Rectal smooth muscle tissue (tissue), 1 donor: Measurements from ENCODE around the gene MAP6.

Experiments
- H3K27ac ChIP-seq: one replicate; pipeline ENCODE4 v1.7.0; 2013; ENCODE audit warnings: low read depth, low read length, inconsistent platforms
- H3K27me3 ChIP-seq: one replicate; pipeline ENCODE4 v1.7.0; 2013; ENCODE audit warnings: low read length; ENCODE audit not compliant: control insufficient read depth, insufficient read depth
- H3K36me3 ChIP-seq: one replicate; pipeline ENCODE4 v1.7.0; 2013; ENCODE audit warnings: low read length; ENCODE audit not compliant: control insufficient read depth, insufficient read depth
- H3K4me1 ChIP-seq: one replicate; pipeline ENCODE4 v1.7.0; 2013; ENCODE audit warnings: low read length; ENCODE audit not compliant: control insufficient read depth, insufficient read depth
- H3K4me3 ChIP-seq: one replicate; pipeline ENCODE4 v1.7.0; 2013; ENCODE audit warnings: low read length
- H3K9ac ChIP-seq: one replicate; pipeline ENCODE4 v1.7.0; 2013; ENCODE audit warnings: low read length

Gene MAP6

GRCh38 chr11:75663808-75664207 lies 5.0 kb downstream of the MAP6 start:
- Histone ChIP-seq H3K36me3 (no peaks in the 10 kb centered on the region), H3K4me3 (no peak overlapping the region), H3K4me1 (no peaks in the 10 kb centered on the region), H3K27me3 (peaks cover 5% of the 10 kb centered on the region), H3K9ac (no peak overlapping the region), H3K27ac (no peak overlapping the region)

- Histone ChIP-seq H3K4me1 (peaks cover 4% of the 10 kb centered on the region), H3K27me3 (no peaks in the 10 kb centered on the region), H3K27ac (no peak overlapping the region), H3K36me3 (no peaks in the 10 kb centered on the region), H3K4me3 (no peak overlapping the region), H3K9ac (no peak overlapping the region)
Observed at GRCh38 chr11:75659836-75660235, 9.0 kb downstream of the MAP6 start.

DNA sequence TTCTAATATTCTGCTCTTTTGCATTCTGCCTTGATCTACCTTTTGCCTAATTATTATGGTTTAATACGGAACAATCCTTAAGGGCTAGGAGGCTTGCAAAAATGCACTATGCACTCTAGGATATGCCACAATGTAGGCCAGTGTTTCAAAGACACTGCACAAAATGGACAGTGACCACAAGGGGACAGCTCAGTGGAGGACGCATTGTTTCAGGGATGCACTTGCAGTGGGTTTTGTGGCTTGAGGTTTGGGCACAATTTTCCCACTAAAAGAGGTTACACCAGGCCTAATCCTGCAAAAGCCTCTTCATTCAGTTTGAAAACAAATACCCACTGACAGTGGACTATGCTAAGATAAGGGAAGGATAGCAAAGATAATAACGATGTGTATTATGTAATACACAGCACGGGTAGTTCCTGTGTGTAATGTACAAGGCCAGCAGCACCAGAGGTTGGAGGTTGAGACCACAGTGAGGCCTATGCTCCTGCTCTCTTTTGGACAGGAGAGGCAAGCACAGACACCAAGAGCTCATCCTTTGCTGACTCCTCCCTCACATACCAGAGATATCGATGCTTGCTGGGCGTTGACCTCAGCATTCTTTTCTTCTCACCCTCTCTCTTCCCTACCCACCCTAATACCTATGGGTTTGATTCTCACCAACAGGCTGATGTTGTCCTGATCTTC lies 12.7 kb downstream of the MAP6 start:
- no peak overlapping the region for H3K27ac ChIP-seq
- H3K27me3 ChIP-seq, result no peaks in the 10 kb centered on the region
- peaks cover 4% of the 10 kb centered on the region for H3K4me1 ChIP-seq
- no peak overlapping the region for H3K4me3 ChIP-seq
- H3K9ac ChIP-seq, result no peak overlapping the region
- H3K36me3 ChIP-seq, result no peaks in the 10 kb centered on the region

DNA sequence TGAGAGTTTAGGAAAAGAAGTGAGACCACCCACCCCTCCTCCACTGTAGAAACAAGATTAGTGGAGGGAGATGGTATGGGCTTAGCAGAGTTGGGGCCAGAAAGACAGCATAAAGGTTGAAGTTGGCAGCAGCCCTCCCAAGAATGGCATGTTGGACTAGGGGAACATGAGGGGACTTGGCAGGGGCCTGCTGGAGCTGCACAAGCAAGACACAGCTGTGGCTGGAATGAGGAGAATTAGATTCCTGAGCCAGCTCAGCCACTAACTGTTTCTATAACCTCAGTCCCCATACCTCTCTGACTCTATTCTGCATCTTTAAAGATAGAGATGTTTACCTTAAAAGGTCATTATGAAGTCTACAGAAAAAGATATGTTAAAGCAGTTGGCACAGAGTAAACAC lies 13.2 kb downstream of the MAP6 start:
- H3K4me1 ChIP-seq, result peaks cover 4% of the 10 kb centered on the region
- H3K9ac ChIP-seq, result no peak overlapping the region
- H3K27me3 ChIP-seq, result no peaks in the 10 kb centered on the region
- H3K4me3 ChIP-seq, result no peak overlapping the region
- no peak overlapping the region for H3K27ac ChIP-seq
- no peaks in the 10 kb centered on the region for H3K36me3 ChIP-seq

GRCh38 chr11:75654314-75654713 lies 14.5 kb downstream of the MAP6 start:
- Histone ChIP-seq H3K9ac (no peak overlapping the region), H3K27me3 (no peaks in the 10 kb centered on the region), H3K4me3 (no peak overlapping the region), H3K27ac (no peak overlapping the region), H3K4me1 (peaks cover 4% of the 10 kb centered on the region), H3K36me3 (no peaks in the 10 kb centered on the region)

DNA sequence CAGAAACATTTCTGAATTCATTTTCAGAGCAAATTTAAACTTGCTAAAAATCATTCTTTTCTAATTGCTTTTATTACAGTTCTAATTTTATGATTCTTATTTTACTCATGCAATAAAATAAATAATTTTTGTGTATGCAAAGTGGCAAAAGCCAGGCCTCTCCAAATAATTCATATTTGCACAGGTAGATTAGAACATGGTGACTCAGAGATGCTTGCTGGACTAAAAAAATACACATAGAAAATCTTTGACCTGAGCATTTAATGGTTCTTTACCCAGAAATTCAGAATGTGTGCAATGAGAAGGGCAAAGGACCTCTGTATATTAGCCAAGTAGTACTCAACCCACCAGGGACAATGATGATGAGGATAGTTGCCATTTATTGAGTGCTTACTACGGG lies 15.3 kb downstream of the MAP6 start:
- no peaks in the 10 kb centered on the region for H3K36me3 ChIP-seq
- no peak overlapping the region for H3K9ac ChIP-seq
- no peaks in the 10 kb centered on the region for H3K27me3 ChIP-seq
- H3K4me1 ChIP-seq, result peaks cover 4% of the 10 kb centered on the region
- H3K4me3 ChIP-seq, result no peak overlapping the region
- no peak overlapping the region for H3K27ac ChIP-seq

DNA sequence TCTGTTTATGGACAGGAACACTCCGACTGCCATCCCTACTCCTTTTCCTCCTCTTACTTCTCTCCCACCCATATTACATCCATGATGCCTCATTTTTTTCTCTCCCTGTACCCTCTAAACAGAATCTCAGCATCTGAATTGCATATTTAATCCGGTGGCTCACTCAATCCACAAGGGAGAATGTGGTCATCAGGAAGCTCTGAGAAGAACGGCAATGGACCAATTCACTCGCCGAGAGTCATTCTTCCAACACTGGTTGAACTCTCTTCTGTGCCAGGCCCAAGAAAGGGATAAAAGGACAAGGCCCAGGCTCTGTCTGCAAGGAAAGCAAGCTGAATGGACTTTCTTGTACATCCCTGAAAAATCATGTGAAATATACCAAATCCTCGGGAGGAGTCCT lies 15.9 kb downstream of the MAP6 start:
- Histone ChIP-seq H3K9ac (no peak overlapping the region), H3K27me3 (no peaks in the 10 kb centered on the region), H3K4me3 (no peak overlapping the region), H3K36me3 (no peaks in the 10 kb centered on the region), H3K27ac (no peak overlapping the region), H3K4me1 (peaks cover 4% of the 10 kb centered on the region)

DNA sequence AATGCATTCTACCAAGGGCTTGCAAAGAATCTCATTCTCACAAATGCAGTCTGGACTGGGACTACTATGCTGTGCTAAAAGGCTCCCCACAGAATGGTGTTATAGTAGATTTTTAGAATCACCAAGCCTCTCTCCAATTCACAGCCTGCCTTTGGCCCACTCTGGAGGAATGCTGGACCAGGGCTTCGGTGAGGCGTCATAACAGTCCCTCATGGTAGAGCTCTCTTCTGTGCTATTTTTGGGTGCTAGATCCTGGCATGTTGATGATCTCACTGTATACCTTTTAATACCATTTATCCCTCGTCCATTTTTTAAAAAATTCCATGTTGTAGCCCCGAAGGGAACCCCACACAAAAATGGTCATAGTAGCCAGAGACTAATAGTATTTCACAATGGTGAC lies 17.6 kb downstream of the MAP6 start:
- Histone ChIP-seq H3K9ac (no peak overlapping the region), H3K4me1 (peaks cover 4% of the 10 kb centered on the region), H3K36me3 (no peaks in the 10 kb centered on the region), H3K27ac (no peak overlapping the region), H3K27me3 (no peaks in the 10 kb centered on the region), H3K4me3 (no peak overlapping the region)

- Histone ChIP-seq H3K9ac (no peak overlapping the region), H3K36me3 (no peaks in the 10 kb centered on the region), H3K4me1 (no peaks in the 10 kb centered on the region), H3K27ac (no peak overlapping the region), H3K4me3 (no peak overlapping the region), H3K27me3 (no peaks in the 10 kb centered on the region)
Observed at GRCh38 chr11:75650167-75650723, 18.6 kb downstream of the MAP6 start.

- H3K27ac ChIP-seq, result no peak overlapping the region
- H3K36me3 ChIP-seq, result no peaks in the 10 kb centered on the region
- H3K4me1 ChIP-seq, result no peaks in the 10 kb centered on the region
- no peak overlapping the region for H3K4me3 ChIP-seq
- H3K9ac ChIP-seq, result no peak overlapping the region
- no peaks in the 10 kb centered on the region for H3K27me3 ChIP-seq
Observed at GRCh38 chr11:75644946-75645345, 23.9 kb downstream of the MAP6 start.

GRCh38 chr11:75644370-75644769 lies 24.5 kb downstream of the MAP6 start:
- no peaks in the 10 kb centered on the region for H3K36me3 ChIP-seq
- H3K4me3 ChIP-seq, result no peak overlapping the region
- H3K27ac ChIP-seq, result no peak overlapping the region
- H3K9ac ChIP-seq, result no peak overlapping the region
- H3K4me1 ChIP-seq, result peaks cover 5% of the 10 kb centered on the region
- H3K27me3 ChIP-seq, result no peaks in the 10 kb centered on the region

- Histone ChIP-seq H3K27ac (no peak overlapping the region), H3K27me3 (no peaks in the 10 kb centered on the region), H3K36me3 (no peaks in the 10 kb centered on the region)
Observed at GRCh38 chr11:75642402-75643113, 26.3 kb downstream of the MAP6 start.

DNA sequence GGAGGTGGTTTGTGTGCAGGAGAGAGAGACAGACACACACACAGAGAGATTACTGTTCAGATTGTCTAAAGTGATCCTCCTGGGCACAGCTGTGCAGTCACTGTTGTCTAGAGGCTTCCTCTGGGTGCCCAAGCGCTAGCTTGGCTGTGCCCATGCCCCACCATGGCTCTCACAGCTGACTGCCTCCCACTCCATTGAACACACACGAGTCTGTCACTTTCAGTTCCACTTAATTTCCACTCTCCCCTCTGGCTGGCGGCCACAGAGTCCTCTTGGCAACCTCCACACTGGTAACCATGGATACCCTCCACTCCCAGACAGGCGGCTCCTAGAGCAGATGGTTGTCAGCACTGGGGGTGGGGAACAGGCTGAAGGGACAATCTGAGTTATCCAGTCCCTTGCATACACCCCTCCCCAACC lies 29.1 kb downstream of the MAP6 start:
- Histone ChIP-seq H3K4me1 (peaks cover 15% of the 10 kb centered on the region), H3K36me3 (no peaks in the 10 kb centered on the region), H3K9ac (no peak overlapping the region), H3K27ac (no peak overlapping the region), H3K4me3 (no peak overlapping the region), H3K27me3 (no peaks in the 10 kb centered on the region)

More at GRCh38 chr11:75642402-75643113, 26.3 kb downstream of the MAP6 start:
- peaks cover 6% of the 10 kb centered on the region for H3K4me1 ChIP-seq
- H3K9ac ChIP-seq, result no peak overlapping the region
- H3K4me3 ChIP-seq, result no peak overlapping the region
